GM23338 (cell line): ENCODE measurements around the gene ZDHHC6. TPM values are rescaled to one million over a fixed set of nuclear protein-coding genes. Genes with fewer than 3 reads are reported as not detected.
A peak's percentile ranks its signal among the peaks of the same experiment; 100 is the strongest.

ENCODE experiments used
- ATAC-seq: fragments of 200-7000 bp; cut with Tn5 transposase; 3 replicates; pipeline ENCODE4 v1.9.1; 2020
- DNase-seq: peaks from one replicate; pipeline ENCODE4 v3.0.0-alpha.2; 2015; ENCODE audit warnings: low spot score
- H2AFZ ChIP-seq: fragments of 200-600 bp; sonication (generic); 2 replicates; pipeline ENCODE4 v1.8.0; 2016; ENCODE audit warnings: antibody characterized with exemption, mild to moderate bottlenecking, moderate library complexity
- H3F3A ChIP-seq: fragments of 200-600 bp; sonication (generic); replicated peaks from 2 replicates; pipeline ENCODE4 v1.8.0; 2017; ENCODE audit warnings: antibody characterized with exemption, mixed run types, low read depth
- H3K27ac ChIP-seq: fragments of 200-600 bp; sonication (generic); 2 replicates; pipeline ENCODE4 v1.6.1; 2016; ENCODE audit warnings: low read depth
- H3K27me3 ChIP-seq: fragments of 200-600 bp; sonication (generic); 2 replicates; pipeline ENCODE4 v1.8.0; 2016; ENCODE audit warnings: mild to moderate bottlenecking, mixed run types, moderate library complexity; ENCODE audit not compliant: insufficient read depth
- H3K36me3 ChIP-seq: fragments of 200-600 bp; sonication (generic); 2 replicates; pipeline ENCODE4 v1.8.0; 2016; ENCODE audit warnings: mild to moderate bottlenecking; ENCODE audit not compliant: insufficient read depth
- H3K4me1 ChIP-seq: fragments of 200-600 bp; sonication (generic); 2 replicates; pipeline ENCODE4 v1.8.0; 2016; ENCODE audit warnings: mild to moderate bottlenecking, moderate library complexity; ENCODE audit not compliant: insufficient read depth
- H3K4me2 ChIP-seq: fragments of 200-600 bp; sonication (generic); 2 replicates; pipeline ENCODE4 v1.7.1; 2017; ENCODE audit warnings: mixed run types
- H3K4me3 ChIP-seq: fragments of 200-600 bp; sonication (generic); 2 replicates; pipeline ENCODE4 v1.6.1; 2016; ENCODE audit warnings: mixed run types
- H3K79me2 ChIP-seq: fragments of 200-600 bp; sonication (generic); replicated peaks from 2 replicates; pipeline ENCODE4 v1.8.0; 2017; ENCODE audit warnings: mild to moderate bottlenecking; ENCODE audit not compliant: insufficient read depth
- H3K9me2 ChIP-seq: fragments of 200-600 bp; sonication (generic); 2 replicates; pipeline ENCODE4 v1.8.0; 2017; ENCODE audit not compliant: insufficient read depth
- H4K20me1 ChIP-seq: fragments of 200-600 bp; sonication (generic); replicated peaks from 2 replicates; pipeline ENCODE4 v1.8.0; 2017; ENCODE audit warnings: mild to moderate bottlenecking; ENCODE audit not compliant: insufficient read depth
- H3K27ac Mint-ChIP-seq: 2 replicates; pipeline ENCODE4 v1.8.0; 2020; ENCODE audit warnings: inconsistent platforms, mild to moderate bottlenecking, moderate library complexity, mixed read lengths
- H3K27me3 Mint-ChIP-seq: 3 replicates; pipeline ENCODE4 v1.8.0; 2022; ENCODE audit warnings: low read depth, mild to moderate bottlenecking, moderate library complexity, mixed read lengths, inconsistent platforms; ENCODE audit not compliant: insufficient read depth, poor library complexity
- H3K36me3 Mint-ChIP-seq: 3 replicates; pipeline ENCODE4 v1.8.0; 2021; ENCODE audit warnings: low read depth, mild to moderate bottlenecking, inconsistent platforms, moderate library complexity, mixed read lengths
- H3K4me1 Mint-ChIP-seq: 3 replicates; pipeline ENCODE4 v1.8.0; 2020; ENCODE audit warnings: mild to moderate bottlenecking, inconsistent platforms, mixed read lengths
- H3K4me3 Mint-ChIP-seq: 3 replicates; pipeline ENCODE4 v1.8.0; 2021; ENCODE audit warnings: moderate library complexity, mild to moderate bottlenecking, inconsistent platforms, mixed read lengths
- H3K9me3 Mint-ChIP-seq: 3 replicates; pipeline ENCODE4 v1.8.0; 2020; ENCODE audit warnings: moderate library complexity, mild to moderate bottlenecking, inconsistent platforms, mixed read lengths
- ETS1 ChIP-seq: IDR thresholded peaks from 2 replicates; pipeline ENCODE4 v1.6.1; 2016; ENCODE audit warnings: antibody characterized with exemption
- EZH2phosphoT487 ChIP-seq: fragments of 200-600 bp; sonication (generic); IDR thresholded peaks from one replicate; pipeline ENCODE4 v1.8.1; 2018; ENCODE audit warnings: antibody characterized with exemption; ENCODE audit not compliant: unreplicated experiment
- NANOG ChIP-seq: IDR thresholded peaks from 2 replicates; pipeline ENCODE4 v1.6.1; 2016; ENCODE audit warnings: antibody characterized with exemption, borderline replicate concordance
- POLR2AphosphoS5 ChIP-seq: IDR thresholded peaks from 2 replicates; pipeline ENCODE4 v1.6.1; 2016; ENCODE audit warnings: antibody characterized with exemption, low read depth
- STAT1 ChIP-seq: IDR thresholded peaks from one replicate; pipeline ENCODE4 v1.6.1; 2016; ENCODE audit warnings: antibody characterized with exemption; ENCODE audit not compliant: unreplicated experiment
- ZNF331 ChIP-seq: fragments of 250-450 bp; sonication (Bioruptor Pico); IDR thresholded peaks from 2 replicates; pipeline ENCODE4 v1.5.0; 2020; ENCODE audit warnings: low read depth, mild to moderate bottlenecking, moderate library complexity
- polyA plus RNA-seq: library from polyadenylated mRNA; unstranded; fragments of >200 nt; fragmentation: Nextera tagmentation; extraction: Ambion mirVana; gene quantifications from 2 replicates; pipeline ENCODE4 v1.2.1, GENCODE V29; 2016
- total RNA-seq: library from RNA; depleted of rRNA; stranded (reverse); fragments of >200 nt; shearing (Covaris generic); gene quantifications from 2 replicates; pipeline ENCODE4 v1.2.3, GENCODE V29; 2014
- TF ChIP-seq, protein P1 (sequence below), 2 experiments: fragments of 200-600 bp in 1 of 2; sonication (generic) in 1 of 2; conservative IDR thresholded peaks; 2 replicates each; pipeline versions ENCODE4 v1.5.1 to v1.6.1; 2016 to 2017; ENCODE audit warnings: antibody characterized with exemption in 2 of 2, low read depth in 2 of 2, mild to moderate bottlenecking in 2 of 2, moderate library complexity in 1 of 2
- TF ChIP-seq, protein P2 (sequence below): fragments of 250-450 bp; sonication (Bioruptor Pico); IDR thresholded peaks from 2 replicates; pipeline ENCODE4 v1.5.0; 2020; ENCODE audit warnings: mild to moderate bottlenecking, moderate library complexity

The ZDHHC6 gene
- total and polyA plus RNA-seq, 2 experiments from 2014 or later: 24.6 to 33.7 TPM

GRCh38 chr10:112409299-112409698 is 37.4 kb downstream of the ZDHHC6 start:
- Mint-ChIP-seq H3K9me3 (no peaks in the 10 kb centered on the region), H3K4me1 (no peaks in the 10 kb centered on the region), H3K4me3 (no peak overlapping the region), H3K36me3 (no peaks in the 10 kb centered on the region), H3K27ac (no peak overlapping the region), H3K27me3 (no peaks in the 10 kb centered on the region)
- no peak overlapping the region for H3K4me3 ChIP-seq
- DNase-seq (peak; percentile 21), ATAC-seq (no peak)
- no peaks in the 10 kb centered on the region for H3F3A ChIP-seq
- H2AFZ ChIP-seq: no peak overlapping the region
- H3K79me2 ChIP-seq: no peaks in the 10 kb centered on the region
- H3K9me2 ChIP-seq: 0 out of 2 replicates have a peak, but pooled peaks cover 8% of the 10 kb centered on the region
- no peak overlapping the region for H3K27ac ChIP-seq
- H3K27me3 ChIP-seq: no peaks in the 10 kb centered on the region
- TF ChIP-seq ETS1: no peak
- TF ChIP-seq, protein P1, sequence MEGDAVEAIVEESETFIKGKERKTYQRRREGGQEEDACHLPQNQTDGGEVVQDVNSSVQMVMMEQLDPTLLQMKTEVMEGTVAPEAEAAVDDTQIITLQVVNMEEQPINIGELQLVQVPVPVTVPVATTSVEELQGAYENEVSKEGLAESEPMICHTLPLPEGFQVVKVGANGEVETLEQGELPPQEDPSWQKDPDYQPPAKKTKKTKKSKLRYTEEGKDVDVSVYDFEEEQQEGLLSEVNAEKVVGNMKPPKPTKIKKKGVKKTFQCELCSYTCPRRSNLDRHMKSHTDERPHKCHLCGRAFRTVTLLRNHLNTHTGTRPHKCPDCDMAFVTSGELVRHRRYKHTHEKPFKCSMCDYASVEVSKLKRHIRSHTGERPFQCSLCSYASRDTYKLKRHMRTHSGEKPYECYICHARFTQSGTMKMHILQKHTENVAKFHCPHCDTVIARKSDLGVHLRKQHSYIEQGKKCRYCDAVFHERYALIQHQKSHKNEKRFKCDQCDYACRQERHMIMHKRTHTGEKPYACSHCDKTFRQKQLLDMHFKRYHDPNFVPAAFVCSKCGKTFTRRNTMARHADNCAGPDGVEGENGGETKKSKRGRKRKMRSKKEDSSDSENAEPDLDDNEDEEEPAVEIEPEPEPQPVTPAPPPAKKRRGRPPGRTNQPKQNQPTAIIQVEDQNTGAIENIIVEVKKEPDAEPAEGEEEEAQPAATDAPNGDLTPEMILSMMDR (conservative IDR thresholded peaks at IDR 0.05; ENCODE audit: low read depth in 2 of 2): no peak
- TF ChIP-seq, protein P2, sequence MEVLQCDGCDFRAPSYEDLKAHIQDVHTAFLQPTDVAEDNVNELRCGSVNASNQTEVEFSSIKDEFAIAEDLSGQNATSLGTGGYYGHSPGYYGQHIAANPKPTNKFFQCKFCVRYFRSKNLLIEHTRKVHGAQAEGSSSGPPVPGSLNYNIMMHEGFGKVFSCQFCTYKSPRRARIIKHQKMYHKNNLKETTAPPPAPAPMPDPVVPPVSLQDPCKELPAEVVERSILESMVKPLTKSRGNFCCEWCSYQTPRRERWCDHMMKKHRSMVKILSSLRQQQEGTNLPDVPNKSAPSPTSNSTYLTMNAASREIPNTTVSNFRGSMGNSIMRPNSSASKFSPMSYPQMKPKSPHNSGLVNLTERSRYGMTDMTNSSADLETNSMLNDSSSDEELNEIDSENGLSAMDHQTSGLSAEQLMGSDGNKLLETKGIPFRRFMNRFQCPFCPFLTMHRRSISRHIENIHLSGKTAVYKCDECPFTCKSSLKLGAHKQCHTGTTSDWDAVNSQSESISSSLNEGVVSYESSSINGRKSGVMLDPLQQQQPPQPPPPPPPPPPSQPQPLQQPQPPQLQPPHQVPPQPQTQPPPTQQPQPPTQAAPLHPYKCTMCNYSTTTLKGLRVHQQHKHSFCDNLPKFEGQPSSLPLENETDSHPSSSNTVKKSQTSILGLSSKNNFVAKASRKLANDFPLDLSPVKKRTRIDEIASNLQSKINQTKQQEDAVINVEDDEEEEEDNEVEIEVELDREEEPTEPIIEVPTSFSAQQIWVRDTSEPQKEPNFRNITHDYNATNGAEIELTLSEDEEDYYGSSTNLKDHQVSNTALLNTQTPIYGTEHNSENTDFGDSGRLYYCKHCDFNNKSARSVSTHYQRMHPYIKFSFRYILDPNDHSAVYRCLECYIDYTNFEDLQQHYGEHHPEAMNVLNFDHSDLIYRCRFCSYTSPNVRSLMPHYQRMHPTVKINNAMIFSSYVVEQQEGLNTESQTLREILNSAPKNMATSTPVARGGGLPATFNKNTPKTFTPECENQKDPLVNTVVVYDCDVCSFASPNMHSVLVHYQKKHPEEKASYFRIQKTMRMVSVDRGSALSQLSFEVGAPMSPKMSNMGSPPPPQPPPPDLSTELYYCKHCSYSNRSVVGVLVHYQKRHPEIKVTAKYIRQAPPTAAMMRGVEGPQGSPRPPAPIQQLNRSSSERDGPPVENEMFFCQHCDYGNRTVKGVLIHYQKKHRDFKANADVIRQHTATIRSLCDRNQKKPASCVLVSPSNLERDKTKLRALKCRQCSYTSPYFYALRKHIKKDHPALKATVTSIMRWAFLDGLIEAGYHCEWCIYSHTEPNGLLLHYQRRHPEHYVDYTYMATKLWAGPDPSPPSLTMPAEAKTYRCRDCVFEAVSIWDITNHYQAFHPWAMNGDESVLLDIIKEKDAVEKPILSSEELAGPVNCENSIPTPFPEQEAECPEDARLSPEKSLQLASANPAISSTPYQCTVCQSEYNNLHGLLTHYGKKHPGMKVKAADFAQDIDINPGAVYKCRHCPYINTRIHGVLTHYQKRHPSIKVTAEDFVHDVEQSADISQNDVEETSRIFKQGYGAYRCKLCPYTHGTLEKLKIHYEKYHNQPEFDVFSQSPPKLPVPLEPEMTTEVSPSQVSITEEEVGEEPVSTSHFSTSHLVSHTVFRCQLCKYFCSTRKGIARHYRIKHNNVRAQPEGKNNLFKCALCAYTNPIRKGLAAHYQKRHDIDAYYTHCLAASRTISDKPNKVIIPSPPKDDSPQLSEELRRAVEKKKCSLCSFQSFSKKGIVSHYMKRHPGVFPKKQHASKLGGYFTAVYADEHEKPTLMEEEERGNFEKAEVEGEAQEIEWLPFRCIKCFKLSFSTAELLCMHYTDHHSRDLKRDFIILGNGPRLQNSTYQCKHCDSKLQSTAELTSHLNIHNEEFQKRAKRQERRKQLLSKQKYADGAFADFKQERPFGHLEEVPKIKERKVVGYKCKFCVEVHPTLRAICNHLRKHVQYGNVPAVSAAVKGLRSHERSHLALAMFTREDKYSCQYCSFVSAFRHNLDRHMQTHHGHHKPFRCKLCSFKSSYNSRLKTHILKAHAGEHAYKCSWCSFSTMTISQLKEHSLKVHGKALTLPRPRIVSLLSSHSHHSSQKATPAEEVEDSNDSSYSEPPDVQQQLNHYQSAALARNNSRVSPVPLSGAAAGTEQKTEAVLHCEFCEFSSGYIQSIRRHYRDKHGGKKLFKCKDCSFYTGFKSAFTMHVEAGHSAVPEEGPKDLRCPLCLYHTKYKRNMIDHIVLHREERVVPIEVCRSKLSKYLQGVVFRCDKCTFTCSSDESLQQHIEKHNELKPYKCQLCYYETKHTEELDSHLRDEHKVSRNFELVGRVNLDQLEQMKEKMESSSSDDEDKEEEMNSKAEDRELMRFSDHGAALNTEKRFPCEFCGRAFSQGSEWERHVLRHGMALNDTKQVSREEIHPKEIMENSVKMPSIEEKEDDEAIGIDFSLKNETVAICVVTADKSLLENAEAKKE (CRISPR knock-in tag): no peak
- TF ChIP-seq STAT1: no peak
- TF ChIP-seq ZNF331 (CRISPR knock-in tag): no peak
- TF ChIP-seq NANOG: no peak
- no peak for TF ChIP-seq POLR2AphosphoS5
- TF ChIP-seq EZH2phosphoT487: no peak
- H3K4me2 ChIP-seq: no peak overlapping the region
- no peaks in the 10 kb centered on the region for H4K20me1 ChIP-seq
- H3K36me3 ChIP-seq: no peaks in the 10 kb centered on the region
- no peaks in the 10 kb centered on the region for H3K4me1 ChIP-seq
